Measurements from ENCODE around the gene RIC3.

RIC3 gene

GRCh38 chr11:8059571-8060011 lies 109.2 kb downstream of the RIC3 start:
- DNase-seq (ENCODE audit: insufficient read length, low spot score) (no peak), FAIRE-seq (no peak)
- no peak for TF ChIP-seq POU2F2 (IDR thresholded peaks at IDR 0.05; ENCODE audit: low read depth, low read length)

- no peak for DNase-seq (ENCODE audit: insufficient read length, low spot score)
- TF ChIP-seq POU2F2 (IDR thresholded peaks at IDR 0.05; ENCODE audit: low read depth, low read length) = no peak
- no peak for TF ChIP-seq POLR2A (IDR thresholded peaks at IDR 0.05; ENCODE audit: low read depth, low read length)
- TF ChIP-seq PAX5 (IDR thresholded peaks at IDR 0.05; ENCODE audit: insufficient read depth, low read length, severe bottlenecking) = no peak
- TF ChIP-seq SPI1 (IDR thresholded peaks at IDR 0.05; ENCODE audit: low read depth, low read length) = no peak
- TF ChIP-seq TAF1 (IDR thresholded peaks at IDR 0.05; ENCODE audit: low read depth, low read length) = no peak
- TF ChIP-seq POLR2AphosphoS5 (IDR thresholded peaks at IDR 0.05; ENCODE audit: low read depth, low read length) = no peak
- no peak for FAIRE-seq
These were observed 109.8 kb downstream of the RIC3 start for GRCh38 chr11:8059030-8059429.

DNA sequence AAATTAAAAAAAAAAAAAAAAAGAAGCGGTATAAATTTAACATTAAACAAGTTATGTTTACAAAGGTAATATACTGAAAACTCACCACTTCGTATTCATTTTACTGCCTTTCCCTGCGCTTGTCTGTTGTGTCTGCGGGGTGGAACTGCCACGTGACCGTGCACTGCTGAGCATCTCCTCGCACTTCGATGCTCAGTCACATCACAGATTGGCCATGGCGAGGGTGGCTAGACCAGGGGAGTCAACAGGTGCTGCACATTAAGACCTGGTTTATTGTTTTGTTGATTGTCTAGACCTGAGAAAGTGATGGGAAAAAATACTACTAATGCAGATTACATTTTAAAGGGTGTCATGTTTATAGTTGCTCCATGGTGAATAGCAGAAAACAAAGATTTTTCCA lies 110.6 kb downstream of the RIC3 start:
- TF ChIP-seq SPI1 (IDR thresholded peaks at IDR 0.05; ENCODE audit: low read depth, low read length) (no peak), POLR2AphosphoS5 (IDR thresholded peaks at IDR 0.05; ENCODE audit: low read depth, low read length) (no peak), POLR2A (IDR thresholded peaks at IDR 0.05; ENCODE audit: low read depth, low read length) (no peak), POU2F2 (IDR thresholded peaks at IDR 0.05; ENCODE audit: low read depth, low read length) (no peak), TAF1 (IDR thresholded peaks at IDR 0.05; ENCODE audit: low read depth, low read length) (no peak), PAX5 (IDR thresholded peaks at IDR 0.05; ENCODE audit: insufficient read depth, low read length, severe bottlenecking) (no peak)
- FAIRE-seq = no peak
- no peak for DNase-seq (ENCODE audit: insufficient read length, low spot score)

DNA sequence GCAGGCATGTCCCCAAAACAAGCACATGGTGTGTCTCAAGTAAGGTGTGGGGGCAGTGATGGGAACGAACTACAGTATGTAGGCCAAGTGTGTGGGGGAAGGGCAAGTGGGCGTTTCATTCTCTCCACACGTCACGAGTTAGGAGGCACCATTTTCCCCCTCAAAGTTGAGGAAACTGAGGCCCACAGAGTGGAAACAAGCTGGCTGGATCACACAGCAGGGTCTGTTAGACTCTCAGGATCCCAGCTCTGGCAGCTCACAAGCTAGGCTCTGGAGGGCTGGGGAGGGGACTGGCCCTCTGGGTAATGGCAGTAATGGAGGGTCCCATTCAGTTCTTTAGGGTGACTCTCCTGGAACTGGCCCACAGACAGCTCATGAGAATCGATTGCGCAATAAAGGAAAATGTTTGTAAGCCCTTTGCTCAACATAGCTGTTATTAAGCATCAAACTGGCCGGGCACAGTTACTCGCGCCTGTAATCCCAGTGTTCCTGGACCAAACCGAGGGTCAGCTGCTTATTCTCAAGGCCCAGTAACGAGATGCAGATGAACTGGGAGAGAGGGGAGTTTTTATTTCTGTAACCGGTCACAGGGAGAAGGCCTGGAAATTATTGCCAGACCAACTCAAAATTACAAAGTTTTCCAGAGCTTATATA lies 111.9 kb downstream of the RIC3 start:
- FAIRE-seq (no peak), DNase-seq (ENCODE audit: insufficient read length, low spot score) (no peak)
- TF ChIP-seq POLR2A (IDR thresholded peaks at IDR 0.05; ENCODE audit: low read depth, low read length) = no peak
- TF ChIP-seq SPI1 (IDR thresholded peaks at IDR 0.05; ENCODE audit: low read depth, low read length) = no peak
- TF ChIP-seq TAF1 (IDR thresholded peaks at IDR 0.05; ENCODE audit: low read depth, low read length) = no peak
- TF ChIP-seq POU2F2 (IDR thresholded peaks at IDR 0.05; ENCODE audit: low read depth, low read length) = no peak
- no peak for TF ChIP-seq PAX5 (IDR thresholded peaks at IDR 0.05; ENCODE audit: insufficient read depth, low read length, severe bottlenecking)
- TF ChIP-seq POLR2AphosphoS5 (IDR thresholded peaks at IDR 0.05; ENCODE audit: low read depth, low read length) = no peak
